ENCODE measurements around the gene MAP7D1.
A peak's percentile ranks its signal among the peaks of the same experiment; 100 is the strongest.

MAP7D1 gene

DNA sequence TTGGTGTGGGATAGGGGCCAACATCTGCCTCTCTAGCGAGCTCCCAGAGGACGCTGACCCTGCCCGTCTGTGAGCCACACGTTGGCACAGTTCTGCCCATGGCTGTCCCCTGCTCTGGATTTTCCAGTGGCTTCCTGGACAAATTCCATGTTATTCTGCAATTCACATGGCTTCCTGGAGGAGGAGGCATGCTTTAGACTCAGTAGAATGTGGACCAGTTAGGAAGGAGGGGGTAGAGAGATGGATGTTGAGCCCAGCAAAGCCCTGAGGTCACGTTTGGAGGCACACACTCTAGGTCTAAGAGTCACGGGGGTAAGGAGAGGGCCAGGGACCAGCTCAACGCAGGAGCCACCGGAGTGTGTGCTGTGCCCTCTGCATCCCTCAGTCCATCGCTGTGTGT, 43.1 kb upstream of the MAP7D1 start:
- ChIA-PET POLR2A (no interaction called here), CTCF (interaction anchor here (10.8 to 11.2 kb wide), 2 partner anchors 11 to 22 kb away, joined by 70 to 88 read pairs; no protein-coding TSS in a partner anchor)
- no peak for DNase-seq
- Histone ChIP-seq H3K4me1 (ENCODE audit: control extremely low read depth in 1 of 4, control insufficient read depth in 4 of 4, insufficient read depth in 4 of 4, low read length in 3 of 4) (peaks cover 0 to 31% (median 10%) of the 10 kb centered on the region in 4 experiments), H3K27ac (ENCODE audit: insufficient read depth in 1 of 2, low read depth in 1 of 2, low read length in 2 of 2, poor library complexity in 1 of 2, severe bottlenecking in 2 of 2) (no peak overlapping the region), H3K9me3 (ENCODE audit: control extremely low read depth in 1 of 5, control insufficient read depth in 4 of 5, insufficient read depth in 2 of 5, low read depth in 1 of 5, low read length in 4 of 5) (no peaks in the 10 kb centered on the region), H3K4me3 (ENCODE audit: control insufficient read depth in 1 of 7, extremely low read depth in 1 of 7, insufficient read depth in 4 of 7, low read depth in 2 of 7, low read length in 6 of 7) (no peak overlapping the region), H3K27me3 (replicated peaks in 2 of 5; ENCODE audit: control insufficient read depth in 4 of 5, insufficient read depth in 5 of 5, low read length in 4 of 5) (no peaks in the 10 kb centered on the region), H3K36me3 (ENCODE audit: control insufficient read depth in 4 of 4, insufficient read depth in 4 of 4, low read length in 3 of 4) (no peaks in the 10 kb centered on the region)
- 97% methylated on average over 9 of the region's 9 CpGs for whole genome bisulfite sequencing (ENCODE audit: insufficient coverage)

DNA sequence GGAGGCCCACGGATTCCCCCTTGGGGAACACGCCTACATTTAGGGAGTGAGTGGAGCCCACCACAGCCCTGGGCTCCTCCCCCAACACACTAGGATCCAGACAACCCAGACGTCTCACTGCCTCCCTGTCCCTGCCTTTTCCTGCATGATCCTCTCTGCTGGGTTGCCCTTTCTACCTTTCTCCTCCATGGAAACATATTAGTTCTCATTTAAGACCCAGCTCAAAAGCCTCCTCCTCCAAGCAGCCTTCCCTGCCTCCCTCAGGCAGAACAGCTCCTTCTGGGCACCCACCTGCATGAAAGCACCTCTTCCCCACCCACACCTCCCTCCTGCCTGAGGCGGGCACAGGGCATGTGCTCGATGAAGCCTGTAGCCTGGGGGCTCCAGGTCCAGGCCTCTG, 41.6 kb upstream of the MAP7D1 start:
- ChIA-PET POLR2A (no interaction called here), CTCF (interaction anchor here (1.0 to 11.2 kb wide), 3 partner anchors 9 to 21 kb away, joined by 3 to 88 read pairs (median 70); no protein-coding TSS in a partner anchor)
- DNase-seq: no peak
- H3K36me3 ChIP-seq (ENCODE audit: control insufficient read depth in 4 of 4, insufficient read depth in 4 of 4, low read length in 3 of 4): no peaks in the 10 kb centered on the region
- 89% methylated on average over 5 of the region's 5 CpGs for WGBS (ENCODE audit: insufficient coverage)
- peaks cover 0 to 20% (median 3%) of the 10 kb centered on the region in 4 experiments for H3K4me1 ChIP-seq (ENCODE audit: control extremely low read depth in 1 of 4, control insufficient read depth in 4 of 4, insufficient read depth in 4 of 4, low read length in 3 of 4)
- H3K9me3 ChIP-seq (ENCODE audit: control extremely low read depth in 1 of 5, control insufficient read depth in 4 of 5, insufficient read depth in 2 of 5, low read depth in 1 of 5, low read length in 4 of 5): no peaks in the 10 kb centered on the region
- H3K4me3 ChIP-seq (ENCODE audit: control insufficient read depth in 1 of 7, extremely low read depth in 1 of 7, insufficient read depth in 4 of 7, low read depth in 2 of 7, low read length in 6 of 7): no peak overlapping the region
- H3K27me3 ChIP-seq (replicated peaks in 2 of 5; ENCODE audit: control insufficient read depth in 4 of 5, insufficient read depth in 5 of 5, low read length in 4 of 5): no peaks in the 10 kb centered on the region
- H3K27ac ChIP-seq (ENCODE audit: insufficient read depth in 1 of 2, low read depth in 1 of 2, low read length in 2 of 2, poor library complexity in 1 of 2, severe bottlenecking in 2 of 2): no peak overlapping the region

DNA sequence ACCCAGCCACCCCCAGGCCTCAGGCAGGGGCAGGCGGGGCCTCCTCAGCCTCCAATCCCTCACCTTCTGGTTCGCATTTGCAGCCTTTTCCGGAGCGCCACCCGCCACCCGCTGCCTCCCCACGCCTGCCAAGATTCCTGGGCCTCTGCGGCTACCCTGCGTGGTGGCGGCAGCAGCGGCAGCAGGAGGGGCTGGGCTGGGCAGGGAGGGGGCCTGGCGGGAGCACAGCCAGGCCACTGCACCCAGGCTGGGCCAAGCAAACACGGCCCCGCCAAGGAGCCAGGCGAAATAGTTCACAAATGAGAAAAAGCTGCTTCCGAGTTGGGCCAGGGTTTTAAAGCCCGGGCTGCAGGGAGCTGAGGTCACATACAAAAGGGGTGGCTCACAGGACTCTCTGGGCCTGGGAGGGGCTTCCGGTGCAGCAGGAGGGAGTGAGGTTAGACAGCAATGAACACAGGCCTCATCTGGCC, 40.7 kb upstream of the MAP7D1 start:
- Histone ChIP-seq H3K4me1 (ENCODE audit: control extremely low read depth in 1 of 4, control insufficient read depth in 4 of 4, insufficient read depth in 4 of 4, low read length in 3 of 4) (peaks cover 0 to 17% (median 2%) of the 10 kb centered on the region in 4 experiments), H3K36me3 (ENCODE audit: control insufficient read depth in 4 of 4, insufficient read depth in 4 of 4, low read length in 3 of 4) (no peaks in the 10 kb centered on the region), H3K9me3 (ENCODE audit: control extremely low read depth in 1 of 5, control insufficient read depth in 4 of 5, insufficient read depth in 2 of 5, low read depth in 1 of 5, low read length in 4 of 5) (no peaks in the 10 kb centered on the region), H3K4me3 (ENCODE audit: control insufficient read depth in 1 of 7, extremely low read depth in 1 of 7, insufficient read depth in 4 of 7, low read depth in 2 of 7, low read length in 6 of 7) (no peak overlapping the region), H3K27ac (ENCODE audit: insufficient read depth in 1 of 2, low read depth in 1 of 2, low read length in 2 of 2, poor library complexity in 1 of 2, severe bottlenecking in 2 of 2) (no peak overlapping the region), H3K27me3 (replicated peaks in 2 of 5; ENCODE audit: control insufficient read depth in 4 of 5, insufficient read depth in 5 of 5, low read length in 4 of 5) (no peaks in the 10 kb centered on the region)
- peak in 2 of 3 donors; percentile 16 to 21 for DNase-seq
- WGBS (ENCODE audit: insufficient coverage): 79% methylated on average over 18 of the region's 18 CpGs
- ChIA-PET CTCF (interaction anchor here (1.3 to 11.2 kb wide), 3 partner anchors 13 to 73 kb away, joined by 5 to 88 read pairs (median 70); no protein-coding TSS in a partner anchor), POLR2A (no interaction called here)

DNA sequence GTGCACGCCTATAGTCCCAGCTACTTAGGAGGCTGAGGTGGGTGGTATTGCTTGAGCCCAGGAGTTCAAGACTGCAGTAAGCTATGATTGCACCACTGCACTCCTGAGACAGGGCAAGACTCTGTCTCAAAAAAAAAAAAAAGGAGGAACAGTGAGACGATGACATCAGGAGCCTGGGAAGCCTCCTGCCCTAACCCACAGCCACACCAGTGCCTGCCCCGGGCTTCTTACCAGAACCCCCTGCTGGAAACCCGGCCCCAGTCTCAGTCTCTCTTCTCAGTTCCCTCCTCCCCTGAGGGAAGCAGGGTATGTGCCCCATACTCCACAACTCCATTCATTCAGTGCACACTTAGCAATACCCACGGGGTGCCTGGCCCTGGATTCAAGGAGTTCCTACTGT, 40.0 kb upstream of the MAP7D1 start:
- Histone ChIP-seq H3K4me1 (ENCODE audit: control extremely low read depth in 1 of 4, control insufficient read depth in 4 of 4, insufficient read depth in 4 of 4, low read length in 3 of 4) (peaks cover 0 to 17% (median 2%) of the 10 kb centered on the region in 4 experiments), H3K9me3 (ENCODE audit: control extremely low read depth in 1 of 5, control insufficient read depth in 4 of 5, insufficient read depth in 2 of 5, low read depth in 1 of 5, low read length in 4 of 5) (no peaks in the 10 kb centered on the region), H3K36me3 (ENCODE audit: control insufficient read depth in 4 of 4, insufficient read depth in 4 of 4, low read length in 3 of 4) (no peaks in the 10 kb centered on the region), H3K27me3 (replicated peaks in 2 of 5; ENCODE audit: control insufficient read depth in 4 of 5, insufficient read depth in 5 of 5, low read length in 4 of 5) (no peaks in the 10 kb centered on the region), H3K27ac (ENCODE audit: insufficient read depth in 1 of 2, low read depth in 1 of 2, low read length in 2 of 2, poor library complexity in 1 of 2, severe bottlenecking in 2 of 2) (no peak overlapping the region), H3K4me3 (ENCODE audit: control insufficient read depth in 1 of 7, extremely low read depth in 1 of 7, insufficient read depth in 4 of 7, low read depth in 2 of 7, low read length in 6 of 7) (no peak overlapping the region)
- WGBS (ENCODE audit: insufficient coverage): 63% methylated on average over 1 of the region's 5 CpGs
- CTCF ChIA-PET: interaction anchor here (1.3 to 11.2 kb wide), 3 partner anchors 14 to 72 kb away, joined by 5 to 88 read pairs (median 70); no protein-coding TSS in a partner anchor
- POLR2A ChIA-PET: no interaction called here
- DNase-seq: no peak

DNA sequence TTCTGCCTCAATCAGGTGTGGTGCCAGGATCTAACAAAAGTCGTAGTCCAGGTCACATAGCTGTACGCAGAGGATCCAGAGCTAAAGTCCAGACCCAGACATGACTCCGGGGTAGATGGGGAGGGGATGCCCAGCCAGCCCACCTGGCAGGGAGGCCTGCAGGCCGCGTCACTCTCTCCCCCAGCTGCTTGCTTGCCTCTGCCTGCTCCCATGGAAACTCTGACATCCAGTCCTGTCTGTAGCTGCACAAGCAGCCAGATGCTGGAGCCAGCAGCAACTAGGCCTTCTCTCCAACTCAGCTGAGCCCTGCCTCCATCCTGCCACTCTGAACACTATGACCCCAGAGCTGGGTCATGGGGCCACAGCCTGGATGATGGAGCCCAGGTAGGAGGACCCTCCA, 39.1 kb upstream of the MAP7D1 start:
- H3K9me3 ChIP-seq (ENCODE audit: control extremely low read depth in 1 of 5, control insufficient read depth in 4 of 5, insufficient read depth in 2 of 5, low read depth in 1 of 5, low read length in 4 of 5): no peaks in the 10 kb centered on the region
- no peaks in the 10 kb centered on the region for H3K36me3 ChIP-seq (ENCODE audit: control insufficient read depth in 4 of 4, insufficient read depth in 4 of 4, low read length in 3 of 4)
- WGBS (ENCODE audit: insufficient coverage): 100% methylated on average over 3 of the region's 5 CpGs
- H3K4me1 ChIP-seq (ENCODE audit: control extremely low read depth in 1 of 4, control insufficient read depth in 4 of 4, insufficient read depth in 4 of 4, low read length in 3 of 4): peaks cover 0 to 17% (median 2%) of the 10 kb centered on the region in 4 experiments
- CTCF ChIA-PET: interaction anchor here (1.1 to 11.2 kb wide), 4 partner anchors 15 to 71 kb away, joined by 3 to 88 read pairs (median 38); partner anchors contain the start of gene TRAPPC3
- POLR2A ChIA-PET: no interaction called here
- H3K27me3 ChIP-seq (replicated peaks in 2 of 5; ENCODE audit: control insufficient read depth in 4 of 5, insufficient read depth in 5 of 5, low read length in 4 of 5): no peaks in the 10 kb centered on the region
- no peak for DNase-seq
- H3K27ac ChIP-seq (ENCODE audit: insufficient read depth in 1 of 2, low read depth in 1 of 2, low read length in 2 of 2, poor library complexity in 1 of 2, severe bottlenecking in 2 of 2): no peak overlapping the region
- no peak overlapping the region for H3K4me3 ChIP-seq (ENCODE audit: control insufficient read depth in 1 of 7, extremely low read depth in 1 of 7, insufficient read depth in 4 of 7, low read depth in 2 of 7, low read length in 6 of 7)

DNA sequence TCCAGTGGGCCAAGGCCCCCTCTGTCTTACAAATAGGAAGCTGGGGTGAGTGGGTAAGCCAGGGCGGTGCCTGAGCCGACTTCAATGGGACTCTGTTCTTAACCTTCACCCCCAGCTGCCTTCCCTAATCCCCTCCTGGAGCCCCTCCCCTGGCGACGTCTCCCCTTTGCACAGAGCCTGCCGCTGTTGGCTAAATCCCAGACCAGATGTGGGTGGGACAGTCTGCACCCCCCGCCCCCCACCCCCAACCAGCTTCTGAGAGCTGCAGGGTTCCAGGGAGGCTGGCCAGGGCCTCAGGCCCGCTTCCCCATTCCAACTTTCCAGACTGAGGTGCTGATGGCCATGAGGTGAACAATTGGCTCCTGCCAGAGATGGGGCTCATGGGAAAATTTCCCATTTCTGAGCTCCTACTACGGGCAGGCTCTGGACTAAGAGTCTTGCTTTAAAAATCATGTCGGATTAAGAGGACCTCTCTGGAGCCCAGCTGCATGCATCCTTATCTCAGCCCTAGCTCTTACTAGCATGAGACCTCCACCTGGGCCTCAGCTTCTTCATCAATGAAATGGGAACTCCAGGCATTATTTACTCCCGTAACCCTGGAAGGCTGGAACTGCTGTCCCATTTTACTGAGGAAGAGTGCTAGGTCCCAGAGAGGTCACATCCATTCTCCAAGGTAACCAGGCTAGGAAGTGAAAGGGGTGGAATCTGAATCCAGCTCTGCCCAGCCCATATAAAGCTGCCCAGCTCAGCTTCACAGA, 37.3 kb upstream of the MAP7D1 start:
- Histone ChIP-seq H3K4me3 (ENCODE audit: control insufficient read depth in 1 of 7, extremely low read depth in 1 of 7, insufficient read depth in 4 of 7, low read depth in 2 of 7, low read length in 6 of 7) (no peak overlapping the region), H3K9me3 (ENCODE audit: control extremely low read depth in 1 of 5, control insufficient read depth in 4 of 5, insufficient read depth in 2 of 5, low read depth in 1 of 5, low read length in 4 of 5) (no peaks in the 10 kb centered on the region), H3K27ac (ENCODE audit: insufficient read depth in 1 of 2, low read depth in 1 of 2, low read length in 2 of 2, poor library complexity in 1 of 2, severe bottlenecking in 2 of 2) (no peak overlapping the region), H3K27me3 (replicated peaks in 2 of 5; ENCODE audit: control insufficient read depth in 4 of 5, insufficient read depth in 5 of 5, low read length in 4 of 5) (peaks cover 0 to 5% (median 0%) of the 10 kb centered on the region in 5 experiments), H3K36me3 (ENCODE audit: control insufficient read depth in 4 of 4, insufficient read depth in 4 of 4, low read length in 3 of 4) (no peaks in the 10 kb centered on the region), H3K4me1 (ENCODE audit: control extremely low read depth in 1 of 4, control insufficient read depth in 4 of 4, insufficient read depth in 4 of 4, low read length in 3 of 4) (peaks cover 0 to 29% (median 13%) of the 10 kb centered on the region in 4 experiments)
- POLR2A ChIA-PET: interaction anchor here (0.6 kb wide), 1 partner anchor 22 kb away, joined by 3 read pairs; no protein-coding TSS in a partner anchor
- CTCF ChIA-PET: interaction anchor here (0.8 to 11.2 kb wide), 6 partner anchors 9 to 69 kb away, joined by 3 to 88 read pairs (median 6); no protein-coding TSS in a partner anchor
- 100% methylated on average over 3 of the region's 10 CpGs for WGBS (ENCODE audit: insufficient coverage)
- no peak for DNase-seq

DNA sequence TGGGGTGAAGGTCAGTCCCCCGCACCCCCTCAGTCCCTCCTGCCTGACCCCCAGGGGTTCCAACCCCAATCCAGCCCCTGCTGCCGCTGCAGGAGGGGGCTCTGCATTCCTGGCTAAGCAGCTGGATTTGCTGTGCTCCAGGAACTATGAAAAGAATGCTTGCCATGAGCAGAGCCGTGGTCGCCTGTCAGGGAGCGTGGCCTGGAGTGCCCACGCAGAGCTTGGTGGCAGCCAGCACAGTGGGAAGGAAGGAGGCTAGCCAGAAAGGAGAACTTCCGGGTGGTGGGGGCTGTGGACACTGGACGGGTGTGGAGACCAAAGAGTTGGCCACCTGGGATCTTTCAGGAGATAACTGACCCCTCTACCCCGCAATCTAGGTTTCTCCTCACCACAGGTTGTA, 36.5 kb upstream of the MAP7D1 start:
- H3K9me3 ChIP-seq (ENCODE audit: control extremely low read depth in 1 of 5, control insufficient read depth in 4 of 5, insufficient read depth in 2 of 5, low read depth in 1 of 5, low read length in 4 of 5): no peaks in the 10 kb centered on the region
- H3K4me3 ChIP-seq (ENCODE audit: control insufficient read depth in 1 of 7, extremely low read depth in 1 of 7, insufficient read depth in 4 of 7, low read depth in 2 of 7, low read length in 6 of 7): no peak overlapping the region
- peaks cover 0 to 31% (median 14%) of the 10 kb centered on the region in 4 experiments for H3K4me1 ChIP-seq (ENCODE audit: control extremely low read depth in 1 of 4, control insufficient read depth in 4 of 4, insufficient read depth in 4 of 4, low read length in 3 of 4)
- H3K27me3 ChIP-seq (replicated peaks in 2 of 5; ENCODE audit: control insufficient read depth in 4 of 5, insufficient read depth in 5 of 5, low read length in 4 of 5): peaks cover 0 to 13% (median 0%) of the 10 kb centered on the region in 5 experiments
- no peak for DNase-seq
- no peaks in the 10 kb centered on the region for H3K36me3 ChIP-seq (ENCODE audit: control insufficient read depth in 4 of 4, insufficient read depth in 4 of 4, low read length in 3 of 4)
- ChIA-PET CTCF (interaction anchor here (1.4 to 11.2 kb wide), 3 partner anchors 10 to 69 kb away, joined by 5 to 88 read pairs (median 7); no protein-coding TSS in a partner anchor), POLR2A (interaction anchor here (0.6 kb wide), 1 partner anchor 214 kb away, joined by 3 read pairs; no protein-coding TSS in a partner anchor)
- no peak overlapping the region for H3K27ac ChIP-seq (ENCODE audit: insufficient read depth in 1 of 2, low read depth in 1 of 2, low read length in 2 of 2, poor library complexity in 1 of 2, severe bottlenecking in 2 of 2)
- 84% methylated on average over 9 of the region's 9 CpGs for WGBS (ENCODE audit: insufficient coverage)
